Activated CD8-positive, alpha-beta memory T cell treated with anti-CD3 and anti-CD28 coated beads, Interleukin-2, amount 50 U/mL, for 24 hours (primary cell): ENCODE results near the gene GNPTG.

Source experiments
- DNase-seq: peaks from one replicate; pipeline ENCODE4 v3.0.0-alpha.2; 2020; ENCODE audit errors: extremely low read depth

The GNPTG gene

GRCh38 chr16:1394367-1394951, 42.7 kb downstream of the GNPTG start:
- no peak for DNase-seq

DNA sequence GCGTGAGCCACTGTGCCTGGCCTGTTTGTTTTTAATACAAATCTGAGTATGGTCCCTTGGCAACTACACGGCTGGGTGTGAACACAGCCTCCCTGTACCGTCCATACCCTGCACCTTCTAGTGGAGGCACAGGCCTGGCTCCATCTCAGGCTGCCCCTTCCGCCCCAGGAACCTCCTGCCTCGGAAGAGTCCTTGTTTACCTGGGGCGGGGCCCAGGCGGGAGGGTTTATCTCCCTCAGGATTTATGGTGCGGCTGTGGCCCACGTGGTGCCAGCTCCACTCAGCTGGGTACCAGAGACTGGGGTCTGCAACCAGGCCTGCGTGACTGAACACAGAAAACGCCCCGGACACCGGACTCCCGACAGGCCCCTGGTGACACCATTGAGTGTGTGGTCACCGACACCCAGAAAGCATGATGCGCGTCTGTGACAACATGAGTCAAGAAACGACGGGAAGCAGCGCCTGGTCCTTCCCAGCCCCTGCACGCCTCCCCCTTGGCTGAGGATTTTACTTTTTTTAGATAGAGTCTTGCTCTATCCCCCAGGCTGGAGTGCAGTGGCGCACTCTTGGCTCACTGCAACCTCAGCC, 43.8 kb downstream of the GNPTG start:
- no peak for DNase-seq

DNA sequence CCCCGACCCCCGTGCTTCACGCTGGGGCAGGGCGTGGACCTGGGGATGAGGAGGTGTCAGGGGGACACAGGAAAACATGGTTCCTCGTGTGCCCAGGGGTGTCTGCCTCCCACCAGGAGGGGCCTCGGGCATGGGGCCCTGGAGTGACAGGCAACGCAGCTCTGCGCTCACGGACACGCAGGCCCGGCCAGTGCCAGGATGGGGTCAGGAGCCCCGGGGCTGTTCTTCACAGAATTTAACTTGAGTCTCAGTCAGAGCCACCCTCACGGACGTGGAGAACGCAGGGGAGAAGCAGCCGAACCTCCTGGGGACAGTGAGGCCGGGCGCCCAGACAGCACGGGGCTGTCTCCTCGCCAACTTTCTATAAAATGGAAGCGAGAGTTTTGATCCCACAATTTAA, 46.0 kb downstream of the GNPTG start:
- no peak for DNase-seq

DNA sequence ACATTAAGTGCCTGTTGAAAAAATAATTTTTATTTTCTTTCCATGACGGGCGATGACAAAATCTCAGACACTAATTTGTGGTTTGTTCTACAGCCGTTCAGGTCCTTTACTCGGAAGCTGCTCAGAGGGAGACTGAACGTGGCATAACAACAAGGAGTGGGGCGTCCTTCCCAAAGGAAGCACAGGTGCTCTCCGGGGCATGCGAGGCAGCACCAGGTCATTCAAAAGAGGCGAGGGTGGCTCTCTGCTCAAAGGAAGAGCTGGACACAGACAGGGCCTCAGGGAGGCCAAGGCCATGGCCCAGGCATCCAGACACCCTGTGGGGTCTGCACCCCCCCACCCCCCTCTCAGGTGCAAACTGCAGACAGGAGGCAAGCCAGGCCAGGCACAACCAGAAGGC, 46.6 kb downstream of the GNPTG start:
- no peak for DNase-seq

DNA sequence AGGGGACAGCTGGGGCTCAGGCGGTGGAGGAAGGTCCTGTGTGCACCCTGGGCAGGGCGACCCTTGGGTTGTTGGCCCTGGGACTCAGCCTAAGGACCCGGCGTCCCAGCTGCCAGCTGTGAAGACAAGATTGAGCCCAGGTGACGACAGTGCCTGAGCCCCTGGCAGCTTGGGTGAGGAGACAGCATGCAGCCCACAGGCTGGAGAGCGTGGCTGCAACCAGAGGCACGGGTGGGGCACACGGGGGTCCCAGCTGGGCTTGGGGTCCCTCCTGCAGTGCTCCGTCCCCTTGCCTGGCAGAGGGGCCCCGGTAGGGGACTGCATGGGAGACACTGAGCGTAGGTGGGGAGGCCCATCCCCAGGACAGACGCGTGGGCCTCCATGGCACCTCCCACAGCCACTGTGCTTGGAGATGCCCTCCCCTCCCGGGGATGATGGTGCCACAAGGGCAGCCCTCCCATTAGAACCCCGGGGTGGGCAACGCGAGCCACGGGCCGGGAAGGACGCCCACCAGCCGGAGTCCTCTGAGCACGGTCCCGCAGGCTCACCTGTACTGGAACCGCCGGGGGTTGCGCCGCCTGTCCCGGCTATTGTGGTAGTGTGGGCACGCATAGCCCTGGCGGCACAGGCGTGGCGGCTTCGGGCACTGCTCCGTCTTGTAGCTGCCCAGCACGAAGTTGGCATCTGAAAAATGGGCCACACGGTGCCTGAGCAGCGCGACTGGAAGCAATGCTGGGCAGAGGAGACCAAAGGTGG, 47.3 kb downstream of the GNPTG start:
- DNase-seq, result no peak

DNA sequence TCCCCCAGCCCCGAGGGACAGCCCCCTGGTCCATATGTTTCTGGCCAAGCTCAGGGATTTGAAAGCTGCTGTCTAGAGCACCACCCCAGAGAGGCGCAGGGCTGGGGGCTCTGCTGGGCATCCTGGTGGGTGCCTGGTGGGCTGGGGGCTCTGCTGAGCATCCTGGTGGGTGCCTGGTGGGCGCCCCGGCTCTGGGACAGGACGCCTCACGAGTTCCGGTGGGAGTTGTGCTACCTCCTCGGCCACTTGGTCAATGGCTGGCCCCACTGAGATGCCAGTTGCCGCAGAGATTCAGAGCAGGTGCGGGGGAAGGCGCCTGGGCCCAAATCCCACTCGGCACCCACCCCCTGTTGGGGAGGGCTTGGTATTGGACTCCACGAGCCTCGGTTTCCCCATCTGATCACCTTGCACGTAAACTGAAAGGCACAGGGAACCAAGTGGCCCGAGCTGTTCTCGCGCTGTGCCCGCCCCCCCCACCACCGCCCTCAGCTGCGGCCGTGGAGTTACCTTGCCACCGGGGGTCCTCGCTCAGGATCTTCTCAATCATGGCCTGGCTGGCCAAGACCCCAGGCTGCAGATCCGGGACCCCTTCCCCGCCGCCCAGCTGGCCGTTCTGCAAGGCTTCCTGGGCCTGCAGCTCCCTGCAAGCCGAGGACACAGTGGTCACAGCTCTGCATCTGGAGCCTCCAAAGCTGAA, 49.5 kb downstream of the GNPTG start:
- DNase-seq, result no peak

DNA sequence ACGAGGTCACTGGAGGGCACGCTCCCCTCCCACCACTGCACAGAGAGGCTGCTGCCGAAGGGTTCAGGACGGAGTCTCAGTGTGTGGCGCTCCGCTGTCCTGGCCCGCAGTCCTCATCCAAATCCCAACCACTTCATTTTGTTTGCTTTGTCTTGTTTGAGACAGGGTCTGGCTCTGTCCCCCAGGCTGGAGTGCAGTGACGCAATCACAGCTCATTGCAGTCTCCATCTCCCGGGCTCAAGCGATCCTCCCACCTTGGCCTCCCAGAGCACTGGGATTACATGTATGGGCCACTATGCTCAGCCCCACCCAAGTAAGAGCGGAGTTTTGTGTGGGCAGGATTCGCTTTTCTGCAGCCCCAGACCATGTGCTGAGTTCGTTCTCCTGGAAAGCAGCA, 50.0 kb downstream of the GNPTG start:
- no peak for DNase-seq

DNA sequence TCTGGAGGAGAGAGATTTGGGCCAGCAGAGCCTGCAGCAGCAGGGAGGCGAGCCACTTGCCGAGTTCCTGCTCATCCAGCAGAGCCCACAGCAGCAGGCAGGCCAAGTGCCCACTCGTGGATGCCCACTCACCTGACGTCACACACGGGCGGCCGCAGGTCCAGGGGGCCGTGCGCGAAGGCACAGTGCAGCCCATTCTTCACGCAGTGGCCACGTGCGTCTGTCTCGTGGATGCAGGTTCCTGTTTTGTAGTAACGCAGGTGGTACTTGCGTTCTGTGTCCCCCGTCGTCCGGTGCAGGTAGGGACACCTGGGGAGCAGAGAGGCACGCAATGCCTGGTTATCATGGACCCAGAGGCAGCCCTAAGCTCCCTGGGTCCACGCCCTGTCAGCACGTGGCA, 51.3 kb downstream of the GNPTG start:
- no peak for DNase-seq

- no peak for DNase-seq
Measured at GRCh38 chr16:1403733-1404132, 52.0 kb downstream of the GNPTG start.

DNA sequence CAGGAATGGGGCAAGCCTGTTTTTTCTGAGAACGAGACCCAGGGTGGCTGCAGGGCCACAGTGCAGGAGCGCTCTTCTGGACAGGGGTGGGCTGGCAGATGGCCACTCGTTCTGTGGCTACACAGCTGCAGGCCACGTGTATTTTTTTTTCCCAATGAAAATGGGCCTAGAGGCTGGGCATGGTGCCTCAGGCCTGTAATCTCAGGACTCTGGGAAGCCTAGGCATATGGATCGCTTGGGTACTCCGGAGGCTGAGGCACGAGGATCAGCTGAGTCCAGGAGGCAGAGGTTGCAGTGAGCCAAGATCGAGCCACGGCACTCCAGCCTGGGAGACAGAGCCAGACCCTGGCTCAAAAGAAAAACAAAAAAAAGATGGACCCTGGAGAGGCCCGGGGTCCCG, 56.0 kb downstream of the GNPTG start:
- no peak for DNase-seq

DNA sequence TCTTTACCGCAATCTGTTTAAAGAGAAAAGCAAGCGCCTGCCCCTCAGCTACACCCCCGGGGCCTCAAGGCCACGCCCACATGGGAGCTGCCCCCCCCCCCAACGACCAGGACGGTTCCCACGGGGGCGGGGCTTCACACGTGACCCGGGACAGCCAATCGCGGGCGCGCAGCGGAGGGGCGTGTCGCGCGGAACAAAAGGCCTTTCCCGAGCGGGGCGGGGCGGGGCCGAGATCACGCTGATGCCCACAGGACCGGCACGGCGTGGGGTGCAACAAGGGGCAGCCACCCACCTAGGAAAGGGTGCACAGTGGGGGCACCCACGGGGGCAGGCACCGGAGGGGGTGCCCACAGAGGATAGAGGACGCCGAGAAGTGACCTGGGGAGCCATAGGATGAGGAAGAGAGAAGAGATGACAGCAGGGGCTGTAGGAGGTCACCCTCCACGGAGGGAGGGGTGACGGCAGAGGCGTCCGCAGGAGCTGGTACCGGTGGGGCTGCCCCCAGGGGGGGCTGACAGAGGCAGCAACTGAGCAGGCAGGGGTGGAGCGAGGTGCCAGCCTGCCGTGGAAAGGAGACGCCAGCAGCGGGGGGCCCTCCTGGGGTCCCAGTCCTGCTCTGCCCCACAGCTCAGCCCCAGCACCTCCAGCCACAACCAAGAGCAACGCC, 56.6 kb downstream of the GNPTG start:
- peak; percentile 87 for DNase-seq

DNA sequence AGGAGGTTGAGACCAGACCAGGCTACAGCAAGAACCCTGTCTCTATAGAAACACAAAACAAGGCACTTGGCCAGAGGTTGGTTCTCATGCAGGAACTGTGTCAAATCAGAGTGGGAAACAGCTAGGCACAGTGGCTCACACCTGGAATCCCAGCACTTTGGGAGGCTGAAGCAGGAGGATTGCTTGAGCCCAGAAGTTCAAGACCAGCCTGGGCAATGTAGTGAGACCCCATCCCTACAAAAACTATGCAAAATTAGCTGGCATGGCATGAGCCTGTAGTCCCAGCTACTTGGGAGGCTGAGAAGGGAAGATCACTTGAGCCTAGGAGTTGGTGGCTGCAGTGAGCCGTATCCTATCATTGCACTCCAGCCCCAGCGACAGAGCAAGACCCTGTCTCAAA, 61.1 kb downstream of the GNPTG start:
- no peak for DNase-seq
